Measurements from ENCODE around the gene MBIP. TPM values are rescaled to one million over a fixed set of nuclear protein-coding genes. Genes with fewer than 3 reads are reported as not detected.

Gene MBIP
- total RNA-seq, 4 donors from 2014 or later, result 5.2 to 14.7 (median 9.3) TPM

GRCh38 chr14:36320897-36321381 is 502 bp upstream of the MBIP start:
- peaks cover 0 to 32% (median 0%) of the 10 kb centered on the region in 4 donors for H3K27me3 ChIP-seq
- 69 to 74% methylated on average over 8 of the region's 8 CpGs for WGBS, 2 donors
- H3K27ac ChIP-seq, result peak overlapping the region; percentile 87 to 94 (median 92)
- H3K4me1 ChIP-seq, result peaks cover 0 to 42% (median 8%) of the 10 kb centered on the region in 3 donors
- no peak for TF ChIP-seq POLR2A (IDR thresholded peaks at IDR 0.05)
- TF ChIP-seq, protein P1, sequence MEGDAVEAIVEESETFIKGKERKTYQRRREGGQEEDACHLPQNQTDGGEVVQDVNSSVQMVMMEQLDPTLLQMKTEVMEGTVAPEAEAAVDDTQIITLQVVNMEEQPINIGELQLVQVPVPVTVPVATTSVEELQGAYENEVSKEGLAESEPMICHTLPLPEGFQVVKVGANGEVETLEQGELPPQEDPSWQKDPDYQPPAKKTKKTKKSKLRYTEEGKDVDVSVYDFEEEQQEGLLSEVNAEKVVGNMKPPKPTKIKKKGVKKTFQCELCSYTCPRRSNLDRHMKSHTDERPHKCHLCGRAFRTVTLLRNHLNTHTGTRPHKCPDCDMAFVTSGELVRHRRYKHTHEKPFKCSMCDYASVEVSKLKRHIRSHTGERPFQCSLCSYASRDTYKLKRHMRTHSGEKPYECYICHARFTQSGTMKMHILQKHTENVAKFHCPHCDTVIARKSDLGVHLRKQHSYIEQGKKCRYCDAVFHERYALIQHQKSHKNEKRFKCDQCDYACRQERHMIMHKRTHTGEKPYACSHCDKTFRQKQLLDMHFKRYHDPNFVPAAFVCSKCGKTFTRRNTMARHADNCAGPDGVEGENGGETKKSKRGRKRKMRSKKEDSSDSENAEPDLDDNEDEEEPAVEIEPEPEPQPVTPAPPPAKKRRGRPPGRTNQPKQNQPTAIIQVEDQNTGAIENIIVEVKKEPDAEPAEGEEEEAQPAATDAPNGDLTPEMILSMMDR (IDR thresholded peaks at IDR 0.05), result no peak
- no peaks in the 10 kb centered on the region for H3K9me3 ChIP-seq
- intact Hi-C loops (cut with DNase I), result no loop called here
- no peaks in the 10 kb centered on the region for H3K36me3 ChIP-seq
- H3K4me3 ChIP-seq, result peak overlapping the region; percentile 68 to 93 (median 89)
- no peak for DNase-seq

DNA sequence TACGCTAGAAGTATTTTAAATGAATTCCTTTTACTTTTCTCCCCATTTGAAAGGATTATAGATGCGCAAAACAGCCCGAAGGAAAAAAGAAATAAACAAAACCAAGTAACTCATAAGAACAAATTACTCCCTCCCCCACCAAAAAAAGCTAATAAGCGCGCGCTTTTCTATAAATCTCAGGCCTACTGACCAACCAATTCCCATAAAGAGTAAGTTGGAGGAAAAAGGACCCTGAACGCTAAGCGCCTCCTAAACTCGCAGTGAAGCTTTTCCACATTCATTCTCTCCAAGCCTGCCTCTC is 588 bp downstream of the MBIP start:
- WGBS, 2 donors, result 0 to 2% methylated on average over 9 of the region's 9 CpGs
- intact Hi-C loops (cut with DNase I), result no loop called here

GRCh38 chr14:36317650-36318049 is 2.8 kb downstream of the MBIP start:
- no peak overlapping the region for H3K4me3 ChIP-seq

More for the DNA sequence above, 588 bp downstream of the MBIP start:
- peak overlapping the region; percentile 68 to 93 (median 89) for H3K4me3 ChIP-seq
- no peak for TF ChIP-seq POLR2A (IDR thresholded peaks at IDR 0.05)
- TF ChIP-seq, protein P1 (IDR thresholded peaks at IDR 0.05), result no peak
- no peaks in the 10 kb centered on the region for H3K36me3 ChIP-seq
- DNase-seq, result no peak
- peaks cover 0 to 26% (median 0%) of the 10 kb centered on the region in 4 donors for H3K27me3 ChIP-seq
- H3K9me3 ChIP-seq, result no peaks in the 10 kb centered on the region
- H3K27ac ChIP-seq, result peak overlapping the region; percentile 87 to 94 (median 92)
- peaks cover 0 to 42% (median 8%) of the 10 kb centered on the region in 3 donors for H3K4me1 ChIP-seq

GRCh38 chr14:36316131-36316530 is 4.3 kb downstream of the MBIP start:
- Histone ChIP-seq H3K9me3 (no peaks in the 10 kb centered on the region), H3K27me3 (no peaks in the 10 kb centered on the region), H3K36me3 (peaks cover 0 to 25% (median 0%) of the 10 kb centered on the region in 3 donors), H3K4me3 (no peak overlapping the region), H3K27ac (no peak overlapping the region), H3K4me1 (peaks cover 0 to 42% (median 8%) of the 10 kb centered on the region in 3 donors)
- intact Hi-C loops (cut with DNase I), result no loop called here
- no peak for DNase-seq
- no peak for TF ChIP-seq POLR2A (IDR thresholded peaks at IDR 0.05)
- TF ChIP-seq, protein P1 (IDR thresholded peaks at IDR 0.05), result no peak
- 60 to 71% methylated on average over 1 of the region's 1 CpG for WGBS, 2 donors

More at GRCh38 chr14:36317650-36318049, 2.8 kb downstream of the MBIP start:
- H3K4me1 ChIP-seq, result peaks cover 0 to 42% (median 8%) of the 10 kb centered on the region in 3 donors
- 47 to 51% methylated on average over 2 of the region's 2 CpGs for WGBS, 2 donors
- no peak for DNase-seq
- H3K27me3 ChIP-seq, result peaks cover 0 to 7% (median 0%) of the 10 kb centered on the region in 4 donors
- TF ChIP-seq POLR2A (IDR thresholded peaks at IDR 0.05), result no peak
- TF ChIP-seq, protein P1 (IDR thresholded peaks at IDR 0.05), result no peak
- H3K9me3 ChIP-seq, result no peaks in the 10 kb centered on the region
- intact Hi-C loops (cut with DNase I), result no loop called here
- peaks cover 0 to 18% (median 0%) of the 10 kb centered on the region in 3 donors for H3K36me3 ChIP-seq
- no peak overlapping the region for H3K27ac ChIP-seq

GRCh38 chr14:36315159-36315853 is 5.1 kb downstream of the MBIP start:
- WGBS, 2 donors, result 45 to 47% methylated on average over 3 of the region's 3 CpGs
- DNase-seq, result no peak
- Histone ChIP-seq H3K4me1 (peaks cover 0 to 36% (median 8%) of the 10 kb centered on the region in 3 donors), H3K27me3 (no peaks in the 10 kb centered on the region), H3K4me3 (no peak overlapping the region), H3K9me3 (no peaks in the 10 kb centered on the region), H3K36me3 (peaks cover 0 to 33% (median 4%) of the 10 kb centered on the region in 3 donors), H3K27ac (no peak overlapping the region)
- intact Hi-C loops (cut with DNase I), result no loop called here
- TF ChIP-seq, protein P1 (IDR thresholded peaks at IDR 0.05), result no peak
- no peak for TF ChIP-seq POLR2A (IDR thresholded peaks at IDR 0.05)

Measured in esophagus squamous epithelium (tissue), 5 donors.